Measurements from ENCODE around the gene CACNA1S.

Gene CACNA1S

DNA sequence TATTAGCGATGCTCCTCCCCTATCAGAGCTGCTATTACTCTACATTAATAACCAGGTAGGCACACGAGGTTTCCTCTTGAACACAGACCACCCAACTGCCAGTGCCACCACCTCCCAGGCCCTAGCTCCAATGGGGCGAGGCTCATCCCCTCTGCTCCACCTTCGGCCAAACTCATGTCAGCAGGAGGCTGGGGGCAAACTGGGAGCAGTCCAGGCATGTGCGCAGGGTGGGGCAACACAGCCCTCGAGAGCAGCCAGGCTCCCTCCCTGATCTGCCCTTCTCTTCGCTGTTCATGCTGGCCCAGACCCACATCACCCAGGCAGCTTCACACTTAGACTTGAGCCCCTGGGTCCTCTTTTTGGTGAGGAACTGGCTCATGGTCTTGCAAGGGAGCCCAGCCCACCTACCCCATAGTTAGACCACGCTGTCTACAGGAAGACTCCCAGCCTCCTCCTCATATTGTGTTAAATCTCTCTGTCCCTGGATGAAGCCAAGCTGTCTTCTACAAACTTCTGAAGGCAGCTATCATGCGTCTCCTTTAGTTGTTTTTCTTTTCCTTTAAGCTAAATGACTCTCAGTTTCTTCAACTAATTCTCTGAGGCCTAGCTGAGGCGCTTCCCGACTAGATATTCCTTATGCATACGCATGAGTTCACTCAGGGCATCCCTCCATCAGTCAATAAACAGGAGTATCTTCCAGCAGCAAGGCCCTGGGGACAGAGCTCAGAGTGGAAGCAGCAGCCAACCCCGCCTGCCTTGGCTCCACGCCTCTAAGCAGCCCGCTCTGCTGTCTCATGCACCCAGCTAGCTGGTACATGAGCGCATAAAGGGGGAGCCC is 30.0 kb upstream of the CACNA1S start:
- H2AFZ ChIP-seq (ENCODE audit: low read length), result no peak overlapping the region
- no peak overlapping the region for H3K4me3 ChIP-seq (ENCODE audit: low read length)
- no peak for TF ChIP-seq EZH2 (optimal IDR thresholded peaks at IDR 0.05; ENCODE audit: low read depth, low read length)
- no peak for TF ChIP-seq EZH2phosphoT487 (IDR thresholded peaks at IDR 0.05; ENCODE audit: low read length)
- TF ChIP-seq, protein P1, sequence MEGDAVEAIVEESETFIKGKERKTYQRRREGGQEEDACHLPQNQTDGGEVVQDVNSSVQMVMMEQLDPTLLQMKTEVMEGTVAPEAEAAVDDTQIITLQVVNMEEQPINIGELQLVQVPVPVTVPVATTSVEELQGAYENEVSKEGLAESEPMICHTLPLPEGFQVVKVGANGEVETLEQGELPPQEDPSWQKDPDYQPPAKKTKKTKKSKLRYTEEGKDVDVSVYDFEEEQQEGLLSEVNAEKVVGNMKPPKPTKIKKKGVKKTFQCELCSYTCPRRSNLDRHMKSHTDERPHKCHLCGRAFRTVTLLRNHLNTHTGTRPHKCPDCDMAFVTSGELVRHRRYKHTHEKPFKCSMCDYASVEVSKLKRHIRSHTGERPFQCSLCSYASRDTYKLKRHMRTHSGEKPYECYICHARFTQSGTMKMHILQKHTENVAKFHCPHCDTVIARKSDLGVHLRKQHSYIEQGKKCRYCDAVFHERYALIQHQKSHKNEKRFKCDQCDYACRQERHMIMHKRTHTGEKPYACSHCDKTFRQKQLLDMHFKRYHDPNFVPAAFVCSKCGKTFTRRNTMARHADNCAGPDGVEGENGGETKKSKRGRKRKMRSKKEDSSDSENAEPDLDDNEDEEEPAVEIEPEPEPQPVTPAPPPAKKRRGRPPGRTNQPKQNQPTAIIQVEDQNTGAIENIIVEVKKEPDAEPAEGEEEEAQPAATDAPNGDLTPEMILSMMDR (IDR thresholded peaks at IDR 0.05; ENCODE audit: low read length), result no peak
- no peak overlapping the region for H3K4me2 ChIP-seq (ENCODE audit: low read depth, low read length)
- no peaks in the 10 kb centered on the region for H3K4me1 ChIP-seq (ENCODE audit: low read length)
- no peaks in the 10 kb centered on the region for H3K27me3 ChIP-seq (replicated peaks; ENCODE audit: insufficient read depth, low read length)
- no peaks in the 10 kb centered on the region for H4K20me1 ChIP-seq (ENCODE audit: insufficient read depth, low read length)
- H3K9me3 ChIP-seq (replicated peaks; ENCODE audit: insufficient read depth, low read length), result no peaks in the 10 kb centered on the region
- H3K9me2 ChIP-seq (replicated peaks; ENCODE audit: insufficient read depth, low read length), result no peaks in the 10 kb centered on the region
- no peak overlapping the region for H3K27ac ChIP-seq (ENCODE audit: low read length)
- H3F3A ChIP-seq (ENCODE audit: insufficient read depth, low read length), result no peaks in the 10 kb centered on the region
- H3K36me3 ChIP-seq (replicated peaks; ENCODE audit: insufficient read depth, low read length), result no peaks in the 10 kb centered on the region
- H3K79me2 ChIP-seq (ENCODE audit: low read length), result no peaks in the 10 kb centered on the region
- no peak for DNase-seq
- no peak overlapping the region for H3K9ac ChIP-seq (ENCODE audit: low read length)

DNA sequence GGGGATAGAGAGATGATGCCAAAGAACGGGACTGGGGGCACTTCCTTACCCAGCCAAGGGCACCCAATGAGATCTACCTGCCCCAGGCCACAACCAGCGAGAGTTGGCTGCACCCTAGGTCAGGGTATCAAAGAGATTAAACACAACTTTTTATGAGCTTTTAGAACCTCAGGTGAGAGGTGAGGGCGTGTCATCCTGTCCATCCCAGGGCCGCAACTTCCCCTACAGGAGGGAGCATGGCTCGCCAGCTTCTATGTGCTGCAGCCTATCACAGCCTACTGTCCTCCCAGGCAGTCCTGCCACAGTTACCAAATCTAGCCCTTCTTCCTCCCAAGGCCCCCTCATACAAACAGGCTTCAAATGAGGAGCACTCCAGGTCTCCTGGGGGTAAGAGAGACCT is 29.2 kb upstream of the CACNA1S start:
- Histone ChIP-seq H3K36me3 (replicated peaks; ENCODE audit: insufficient read depth, low read length) (no peaks in the 10 kb centered on the region), H4K20me1 (ENCODE audit: insufficient read depth, low read length) (no peaks in the 10 kb centered on the region), H3K79me2 (ENCODE audit: low read length) (no peaks in the 10 kb centered on the region), H2AFZ (ENCODE audit: low read length) (no peak overlapping the region), H3K9me2 (replicated peaks; ENCODE audit: insufficient read depth, low read length) (no peaks in the 10 kb centered on the region), H3K27me3 (replicated peaks; ENCODE audit: insufficient read depth, low read length) (no peaks in the 10 kb centered on the region), H3F3A (ENCODE audit: insufficient read depth, low read length) (no peaks in the 10 kb centered on the region), H3K4me1 (ENCODE audit: low read length) (no peaks in the 10 kb centered on the region), H3K27ac (ENCODE audit: low read length) (no peak overlapping the region), H3K9me3 (replicated peaks; ENCODE audit: insufficient read depth, low read length) (no peaks in the 10 kb centered on the region), H3K9ac (ENCODE audit: low read length) (no peak overlapping the region), H3K4me2 (ENCODE audit: low read depth, low read length) (no peak overlapping the region), H3K4me3 (ENCODE audit: low read length) (no peak overlapping the region)
- no peak for TF ChIP-seq EZH2phosphoT487 (IDR thresholded peaks at IDR 0.05; ENCODE audit: low read length)
- TF ChIP-seq EZH2 (optimal IDR thresholded peaks at IDR 0.05; ENCODE audit: low read depth, low read length), result no peak
- TF ChIP-seq, protein P1 (IDR thresholded peaks at IDR 0.05; ENCODE audit: low read length), result no peak
- no peak for DNase-seq

DNA sequence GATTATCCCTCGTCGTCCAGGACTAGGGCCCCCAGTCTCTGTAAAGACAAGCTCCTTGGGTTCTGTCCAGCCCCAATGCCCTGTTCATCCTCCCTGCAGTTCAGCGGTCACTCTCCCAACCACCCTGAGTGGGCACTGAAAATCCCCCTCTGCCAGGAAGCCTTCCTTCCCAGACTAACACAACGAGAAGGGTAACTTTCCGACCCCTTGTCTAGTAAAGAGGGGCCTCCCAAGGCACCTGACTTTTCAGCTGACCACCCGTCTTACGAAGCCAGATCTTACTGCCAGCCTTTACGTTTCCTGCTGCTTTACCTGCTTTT is 28.7 kb upstream of the CACNA1S start:
- DNase-seq, result no peak
- Histone ChIP-seq H3K4me3 (ENCODE audit: low read length) (no peak overlapping the region), H3K4me1 (ENCODE audit: low read length) (no peaks in the 10 kb centered on the region), H2AFZ (ENCODE audit: low read length) (no peak overlapping the region), H3K9me2 (replicated peaks; ENCODE audit: insufficient read depth, low read length) (no peaks in the 10 kb centered on the region), H3K9me3 (replicated peaks; ENCODE audit: insufficient read depth, low read length) (no peaks in the 10 kb centered on the region), H3F3A (ENCODE audit: insufficient read depth, low read length) (no peaks in the 10 kb centered on the region), H3K27me3 (replicated peaks; ENCODE audit: insufficient read depth, low read length) (no peaks in the 10 kb centered on the region), H3K27ac (ENCODE audit: low read length) (no peak overlapping the region), H3K9ac (ENCODE audit: low read length) (no peak overlapping the region), H3K36me3 (replicated peaks; ENCODE audit: insufficient read depth, low read length) (no peaks in the 10 kb centered on the region), H3K79me2 (ENCODE audit: low read length) (no peaks in the 10 kb centered on the region), H3K4me2 (ENCODE audit: low read depth, low read length) (no peak overlapping the region), H4K20me1 (ENCODE audit: insufficient read depth, low read length) (no peaks in the 10 kb centered on the region)
- no peak for TF ChIP-seq EZH2 (optimal IDR thresholded peaks at IDR 0.05; ENCODE audit: low read depth, low read length)
- no peak for TF ChIP-seq EZH2phosphoT487 (IDR thresholded peaks at IDR 0.05; ENCODE audit: low read length)
- TF ChIP-seq, protein P1 (IDR thresholded peaks at IDR 0.05; ENCODE audit: low read length), result no peak

Data from MM.1S (cell line).